Neural crest cell (in vitro differentiated cells): ENCODE data around the gene FAM170B. TPM values are rescaled to one million over a fixed set of nuclear protein-coding genes. Genes with fewer than 3 reads are reported as not detected.

ENCODE experiments used
- DNase-seq: peaks from one replicate; pipeline ENCODE4 v3.0.0; 2021; ENCODE audit warnings: low read depth, mixed read lengths, low spot score
- H3K27ac Mint-ChIP-seq: one replicate; pipeline ENCODE4 v1.8.0; 2021; ENCODE audit warnings: mild to moderate bottlenecking, mixed read lengths; ENCODE audit not compliant: unreplicated experiment
- H3K27me3 Mint-ChIP-seq: 2 replicates; pipeline ENCODE4 v1.8.0; 2021; ENCODE audit warnings: low read depth, mild to moderate bottlenecking, mixed read lengths
- H3K36me3 Mint-ChIP-seq: 2 replicates; pipeline ENCODE4 v1.8.0; 2021; ENCODE audit warnings: low read depth, mild to moderate bottlenecking, mixed read lengths
- H3K4me1 Mint-ChIP-seq: 2 replicates; pipeline ENCODE4 v1.8.0; 2021; ENCODE audit warnings: mixed read lengths
- H3K4me3 Mint-ChIP-seq: one replicate; pipeline ENCODE4 v1.8.0; 2021; ENCODE audit warnings: mild to moderate bottlenecking, mixed read lengths
- H3K9me3 Mint-ChIP-seq: 2 replicates; pipeline ENCODE4 v1.8.0; 2021; ENCODE audit warnings: mixed read lengths
- total RNA-seq: library from RNA; stranded (reverse); gene quantifications from 2 replicates; pipeline ENCODE4 v1.2.1, GENCODE V29; 2021
- TF ChIP-seq, protein P1 (sequence below): fragments of 200-600 bp; sonication (generic); conservative IDR thresholded peaks from 2 replicates; pipeline ENCODE4 v1.5.0; 2021; ENCODE audit warnings: antibody characterized with exemption, mild to moderate bottlenecking

The FAM170B gene
- total RNA-seq, 1 donor from 2014 or later, result not detected

DNA sequence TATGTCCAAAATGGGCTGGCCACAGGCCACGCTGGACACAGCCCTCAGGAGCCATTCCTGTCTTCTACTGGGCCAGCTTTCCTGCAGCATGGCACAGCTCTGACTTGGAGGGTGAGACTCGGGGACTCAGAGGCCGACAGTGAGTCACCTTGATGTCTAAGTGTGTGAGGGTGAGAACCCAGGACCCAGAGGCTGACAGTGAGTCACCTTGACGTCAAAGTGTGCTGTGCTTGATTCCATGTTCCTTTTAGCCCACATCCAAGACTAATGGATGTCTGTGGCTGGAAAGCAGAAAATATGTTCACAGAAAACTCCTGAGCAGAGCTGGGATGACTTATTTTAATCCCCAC is 6.0 kb upstream of the FAM170B start:
- TF ChIP-seq, protein P1, sequence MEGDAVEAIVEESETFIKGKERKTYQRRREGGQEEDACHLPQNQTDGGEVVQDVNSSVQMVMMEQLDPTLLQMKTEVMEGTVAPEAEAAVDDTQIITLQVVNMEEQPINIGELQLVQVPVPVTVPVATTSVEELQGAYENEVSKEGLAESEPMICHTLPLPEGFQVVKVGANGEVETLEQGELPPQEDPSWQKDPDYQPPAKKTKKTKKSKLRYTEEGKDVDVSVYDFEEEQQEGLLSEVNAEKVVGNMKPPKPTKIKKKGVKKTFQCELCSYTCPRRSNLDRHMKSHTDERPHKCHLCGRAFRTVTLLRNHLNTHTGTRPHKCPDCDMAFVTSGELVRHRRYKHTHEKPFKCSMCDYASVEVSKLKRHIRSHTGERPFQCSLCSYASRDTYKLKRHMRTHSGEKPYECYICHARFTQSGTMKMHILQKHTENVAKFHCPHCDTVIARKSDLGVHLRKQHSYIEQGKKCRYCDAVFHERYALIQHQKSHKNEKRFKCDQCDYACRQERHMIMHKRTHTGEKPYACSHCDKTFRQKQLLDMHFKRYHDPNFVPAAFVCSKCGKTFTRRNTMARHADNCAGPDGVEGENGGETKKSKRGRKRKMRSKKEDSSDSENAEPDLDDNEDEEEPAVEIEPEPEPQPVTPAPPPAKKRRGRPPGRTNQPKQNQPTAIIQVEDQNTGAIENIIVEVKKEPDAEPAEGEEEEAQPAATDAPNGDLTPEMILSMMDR, result no peak
- H3K4me3 Mint-ChIP-seq, result no peak overlapping the region
- no peaks in the 10 kb centered on the region for H3K27me3 Mint-ChIP-seq
- peaks cover 7% of the 10 kb centered on the region for H3K9me3 Mint-ChIP-seq
- H3K36me3 Mint-ChIP-seq, result no peaks in the 10 kb centered on the region
- no peak for DNase-seq
- H3K27ac Mint-ChIP-seq, result peak overlapping the region; percentile 67
- peaks cover 3% of the 10 kb centered on the region for H3K4me1 Mint-ChIP-seq

DNA sequence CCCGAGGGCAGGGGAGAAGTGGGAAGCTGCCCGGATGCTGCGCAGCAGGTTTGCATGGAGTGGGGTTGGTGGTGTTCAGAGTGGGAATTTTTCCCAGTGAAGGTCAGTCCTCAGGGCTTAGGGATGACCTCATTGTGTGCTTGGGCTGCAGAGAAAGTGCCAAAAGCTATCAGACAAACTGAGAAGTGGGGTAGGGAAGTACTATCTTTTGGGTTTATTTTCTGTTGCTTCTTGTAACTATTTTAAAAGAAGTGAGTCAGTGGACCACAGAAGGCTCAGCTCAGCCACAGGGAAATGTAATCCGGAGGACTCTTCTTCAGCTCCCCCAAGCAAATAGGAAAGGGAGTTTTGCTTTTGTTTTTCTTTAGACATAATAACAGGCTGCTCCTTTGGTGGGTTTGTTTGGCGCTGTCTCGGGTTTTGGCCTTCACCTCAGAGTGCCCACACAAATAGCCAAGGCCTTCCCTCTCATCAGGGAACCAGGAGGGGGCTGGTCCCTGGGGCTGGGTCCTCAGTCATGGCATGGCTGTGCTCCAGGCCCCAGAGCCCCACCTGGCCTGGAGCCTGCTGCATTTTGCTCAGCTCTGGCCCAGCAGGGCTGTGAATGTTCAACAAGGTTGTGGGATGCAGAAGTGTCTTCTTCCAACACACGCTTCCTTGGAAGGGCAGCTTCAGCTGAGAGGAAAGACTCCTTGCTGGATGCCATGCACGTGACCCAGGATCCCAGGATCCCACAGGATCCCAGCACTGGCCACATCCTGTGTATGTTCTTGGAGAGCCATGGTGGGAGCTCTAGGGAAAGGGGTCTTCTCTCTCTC is 5.4 kb upstream of the FAM170B start:
- peaks cover 7% of the 10 kb centered on the region for H3K9me3 Mint-ChIP-seq
- H3K36me3 Mint-ChIP-seq, result no peaks in the 10 kb centered on the region
- H3K27me3 Mint-ChIP-seq, result no peaks in the 10 kb centered on the region
- TF ChIP-seq, protein P1, result no peak
- no peak overlapping the region for H3K27ac Mint-ChIP-seq
- H3K4me1 Mint-ChIP-seq, result peaks cover 3% of the 10 kb centered on the region
- H3K4me3 Mint-ChIP-seq, result no peak overlapping the region
- DNase-seq, result no peak

DNA sequence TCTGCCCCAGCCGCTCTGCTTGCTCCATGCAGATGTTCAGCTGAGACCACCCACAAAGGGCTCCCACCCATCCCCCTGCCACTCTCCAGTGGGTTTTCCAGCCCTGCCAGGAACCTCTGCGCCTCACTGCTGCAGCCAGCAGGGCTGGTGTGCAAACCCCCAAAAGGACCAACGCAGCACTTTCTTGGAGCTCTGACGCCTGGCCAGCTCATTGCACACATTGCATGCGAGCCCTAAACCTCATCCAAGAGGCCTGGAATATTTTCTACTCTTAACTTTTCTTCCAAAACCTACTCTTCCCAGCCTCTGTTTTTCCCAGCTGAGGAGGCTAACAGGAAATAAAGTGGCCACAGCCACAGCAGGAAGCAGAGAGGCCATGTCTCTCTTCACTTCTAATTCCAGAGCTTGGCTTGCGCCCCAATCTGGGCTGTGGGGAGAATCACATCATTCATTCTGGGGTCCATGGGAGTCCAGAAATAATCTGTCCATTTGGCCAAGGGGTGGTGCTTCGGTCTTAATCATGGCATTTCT is 4.6 kb upstream of the FAM170B start:
- TF ChIP-seq, protein P1, result no peak
- Mint-ChIP-seq H3K4me3 (no peak overlapping the region), H3K4me1 (peaks cover 3% of the 10 kb centered on the region), H3K36me3 (no peaks in the 10 kb centered on the region), H3K27me3 (no peaks in the 10 kb centered on the region), H3K9me3 (peaks cover 7% of the 10 kb centered on the region), H3K27ac (peak overlapping the region; percentile 27)
- DNase-seq, result no peak

DNA sequence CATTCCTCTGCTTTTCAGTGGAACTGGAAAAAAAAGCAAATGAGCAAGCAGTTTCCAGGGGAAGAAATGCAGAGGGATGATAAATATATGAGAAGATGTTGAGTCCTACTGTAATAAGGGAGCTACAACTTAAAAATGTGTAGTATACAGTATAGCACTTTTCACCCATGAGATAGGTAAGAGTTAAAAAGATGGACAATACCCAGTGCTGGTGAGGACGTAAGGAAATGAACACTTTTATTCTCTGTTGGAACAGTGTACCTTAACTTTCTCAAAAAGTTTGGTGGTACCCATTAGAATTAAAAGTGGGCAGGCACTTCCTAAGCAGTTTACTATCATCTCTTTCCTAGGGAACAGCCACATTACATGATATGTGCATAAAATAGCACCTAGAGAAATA is 2.7 kb upstream of the FAM170B start:
- DNase-seq, result no peak
- Mint-ChIP-seq H3K4me1 (peaks cover 3% of the 10 kb centered on the region), H3K27ac (no peak overlapping the region), H3K27me3 (no peaks in the 10 kb centered on the region), H3K9me3 (peaks cover 7% of the 10 kb centered on the region), H3K36me3 (no peaks in the 10 kb centered on the region), H3K4me3 (no peak overlapping the region)
- TF ChIP-seq, protein P1, result no peak

DNA sequence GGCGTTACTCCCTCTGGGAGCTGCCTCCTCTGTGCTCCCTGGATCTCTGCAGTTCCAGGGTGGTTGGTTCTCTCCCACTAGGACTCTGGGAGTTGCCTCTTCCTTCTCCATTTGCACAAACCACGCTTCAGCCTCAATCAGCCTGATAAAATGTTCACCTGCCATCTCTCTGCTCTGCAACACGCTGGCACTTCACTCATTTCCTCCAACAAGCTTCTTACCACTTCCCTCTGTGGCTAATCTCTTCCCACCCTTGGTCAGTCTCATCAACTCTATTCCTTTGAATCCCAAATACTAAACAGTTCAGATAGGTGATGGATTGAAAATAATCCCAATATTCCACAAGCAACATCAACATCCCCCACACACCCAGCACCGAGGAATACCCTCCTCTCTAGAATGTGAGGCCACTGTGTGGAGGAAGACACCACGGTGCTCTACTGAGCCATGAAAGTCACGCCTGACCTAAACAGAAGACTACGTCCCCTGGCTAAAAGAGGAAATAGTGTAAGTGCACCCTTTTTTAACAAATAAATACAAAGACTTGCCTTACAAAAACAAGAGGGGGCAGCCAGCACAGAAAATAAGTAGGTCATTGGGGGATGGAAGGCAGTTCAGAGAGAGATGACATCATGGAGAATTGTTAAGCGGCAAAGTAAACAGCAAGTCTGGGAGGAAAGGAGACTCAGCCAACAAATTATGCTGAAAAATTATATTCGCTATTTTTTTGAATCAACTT is 1.9 kb upstream of the FAM170B start:
- H3K27ac Mint-ChIP-seq, result no peak overlapping the region
- no peaks in the 10 kb centered on the region for H3K27me3 Mint-ChIP-seq
- H3K36me3 Mint-ChIP-seq, result no peaks in the 10 kb centered on the region
- TF ChIP-seq, protein P1, result no peak
- no peak overlapping the region for H3K4me3 Mint-ChIP-seq
- DNase-seq, result no peak
- H3K4me1 Mint-ChIP-seq, result peaks cover 3% of the 10 kb centered on the region
- H3K9me3 Mint-ChIP-seq, result peaks cover 7% of the 10 kb centered on the region
